SK-N-SH (cell line): ENCODE measurements around the gene TMEM184B.

Experiments
- EP300 ChIP-seq, 2 experiments: IDR thresholded peaks; 2 replicates each; pipeline versions ENCODE4 v1.4.0 to v1.6.1; 2012; ENCODE audit warnings: borderline replicate concordance in 1 of 2, low read depth in 1 of 2, low read length in 1 of 2
- JUND ChIP-seq: IDR thresholded peaks from 2 replicates; pipeline ENCODE4 v1.4.0; 2012
- POLR2AphosphoS5 ChIP-seq: IDR thresholded peaks from 2 replicates; pipeline ENCODE4 v1.6.1; 2012; ENCODE audit warnings: low read depth, low read length
- TF ChIP-seq, protein P1 (sequence below): fragments of 200-600 bp; sonication (generic); IDR thresholded peaks from 2 replicates; pipeline ENCODE4 v1.6.1; 2017; ENCODE audit warnings: antibody characterized with exemption, mild to moderate bottlenecking, moderate library complexity
- TF ChIP-seq, protein P2 (sequence below): IDR thresholded peaks from 2 replicates; pipeline ENCODE4 v1.4.0; 2012; ENCODE audit warnings: low read depth

DNA sequence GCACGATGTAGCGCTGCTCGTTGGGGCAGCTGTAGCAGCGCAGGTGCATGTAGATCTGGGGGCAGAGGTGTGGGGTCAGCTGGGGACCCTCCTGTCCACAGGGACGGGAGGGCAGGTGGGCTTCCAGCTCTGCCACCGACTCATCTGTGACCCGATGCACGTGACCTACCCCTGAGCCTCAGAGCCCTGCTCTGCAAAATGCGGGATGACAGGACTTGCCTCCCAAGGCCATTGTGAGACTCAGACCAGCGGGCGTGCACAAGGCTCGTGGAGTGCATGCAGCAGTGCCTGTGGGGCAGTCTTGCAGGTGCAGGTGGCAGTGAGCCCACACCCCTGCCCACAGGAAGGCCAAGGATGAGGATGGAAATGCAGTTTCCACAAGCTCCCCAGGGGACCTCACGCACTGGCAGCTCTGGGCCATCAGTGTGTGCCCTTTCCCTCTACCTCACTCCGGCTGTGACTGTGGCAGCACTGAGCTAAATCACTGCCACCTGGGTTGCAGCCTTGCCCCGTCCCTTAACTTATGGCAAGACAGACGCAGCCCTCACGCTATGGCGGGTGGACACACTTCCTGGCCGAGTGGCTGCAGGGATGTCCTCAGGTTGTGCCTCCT is 26.7 kb downstream of the TMEM184B start:
- TF ChIP-seq EP300 (IDR thresholded peaks at IDR 0.05; ENCODE audit: borderline replicate concordance in 1 of 2, low read depth in 1 of 2, low read length in 1 of 2), result no peak
- TF ChIP-seq, protein P1, sequence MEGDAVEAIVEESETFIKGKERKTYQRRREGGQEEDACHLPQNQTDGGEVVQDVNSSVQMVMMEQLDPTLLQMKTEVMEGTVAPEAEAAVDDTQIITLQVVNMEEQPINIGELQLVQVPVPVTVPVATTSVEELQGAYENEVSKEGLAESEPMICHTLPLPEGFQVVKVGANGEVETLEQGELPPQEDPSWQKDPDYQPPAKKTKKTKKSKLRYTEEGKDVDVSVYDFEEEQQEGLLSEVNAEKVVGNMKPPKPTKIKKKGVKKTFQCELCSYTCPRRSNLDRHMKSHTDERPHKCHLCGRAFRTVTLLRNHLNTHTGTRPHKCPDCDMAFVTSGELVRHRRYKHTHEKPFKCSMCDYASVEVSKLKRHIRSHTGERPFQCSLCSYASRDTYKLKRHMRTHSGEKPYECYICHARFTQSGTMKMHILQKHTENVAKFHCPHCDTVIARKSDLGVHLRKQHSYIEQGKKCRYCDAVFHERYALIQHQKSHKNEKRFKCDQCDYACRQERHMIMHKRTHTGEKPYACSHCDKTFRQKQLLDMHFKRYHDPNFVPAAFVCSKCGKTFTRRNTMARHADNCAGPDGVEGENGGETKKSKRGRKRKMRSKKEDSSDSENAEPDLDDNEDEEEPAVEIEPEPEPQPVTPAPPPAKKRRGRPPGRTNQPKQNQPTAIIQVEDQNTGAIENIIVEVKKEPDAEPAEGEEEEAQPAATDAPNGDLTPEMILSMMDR, result no peak
- no peak for TF ChIP-seq POLR2AphosphoS5
- no peak for TF ChIP-seq JUND
- TF ChIP-seq, protein P2, sequence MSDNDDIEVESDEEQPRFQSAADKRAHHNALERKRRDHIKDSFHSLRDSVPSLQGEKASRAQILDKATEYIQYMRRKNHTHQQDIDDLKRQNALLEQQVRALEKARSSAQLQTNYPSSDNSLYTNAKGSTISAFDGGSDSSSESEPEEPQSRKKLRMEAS, result no peak
